OCI-LY3 (cell line): ENCODE results near the gene RAPGEF2.
"Not testable (repeated sequence)": the region's sequence is repeated elsewhere in the genome, so short reads cannot be mapped to it uniquely, and the experiment has no call there.

ENCODE experiments used
- H2AFZ ChIP-seq: fragments of 200-600, 300-600 bp; shearing (Covaris generic); 2 replicates; pipeline ENCODE4 v1.6.0; 2014; ENCODE audit warnings: antibody characterized with exemption, low read depth, low read length
- H3K27ac ChIP-seq: fragments of 200-600, 300-600 bp; sonication (generic); 2 replicates; pipeline ENCODE4 v1.5.1; 2014; ENCODE audit warnings: mild to moderate bottlenecking, low read length, moderate library complexity, mixed read lengths
- H3K27me3 ChIP-seq: fragments of 200-600, 300-600 bp; sonication (generic); 2 replicates; pipeline ENCODE4 v1.6.1; 2014; ENCODE audit warnings: low read depth, low read length, mixed read lengths
- H3K36me3 ChIP-seq: fragments of 200-600, 300-600 bp; sonication (generic); replicated peaks from 2 replicates; pipeline ENCODE3; 2014; ENCODE audit warnings: low read depth, low read length, mixed read lengths
- H3K4me1 ChIP-seq: fragments of 300-600, 200-600 bp; sonication (generic); 2 replicates; pipeline ENCODE4 v1.6.1; 2014; ENCODE audit warnings: low read length, mixed read lengths
- H3K4me2 ChIP-seq: fragments of 200-600, 300-600 bp; sonication (generic); 2 replicates; pipeline ENCODE4 v1.6.1; 2014; ENCODE audit warnings: low read length, mixed read lengths
- H3K4me3 ChIP-seq: fragments of 300-600, 200-600 bp; sonication (generic); 2 replicates; pipeline ENCODE4 v1.5.1; 2014; ENCODE audit warnings: antibody characterized with exemption, mild to moderate bottlenecking, low read length, moderate library complexity
- H3K79me2 ChIP-seq: fragments of 300-600, 200-600 bp; shearing (Covaris generic); 2 replicates; pipeline ENCODE4 v1.6.1; 2014; ENCODE audit warnings: mild to moderate bottlenecking, low read length, mixed read lengths
- H3K9ac ChIP-seq: fragments of 300-600, 200-600 bp; shearing (Covaris generic); 2 replicates; pipeline ENCODE4 v1.6.0; 2014; ENCODE audit warnings: mild to moderate bottlenecking, low read length, moderate library complexity
- H3K9me3 ChIP-seq: fragments of 200-600, 300-600 bp; shearing (Covaris generic); 2 replicates; pipeline ENCODE4 v1.6.1; 2014; ENCODE audit warnings: low read length, mixed read lengths; ENCODE audit not compliant: insufficient read depth
- H4K20me1 ChIP-seq: fragments of 200-600, 300-600 bp; sonication (generic); 2 replicates; pipeline ENCODE4 v1.6.1; 2016; ENCODE audit warnings: low read length, mixed read lengths; ENCODE audit not compliant: insufficient read depth
- CTCF ChIP-seq: fragments of 200-600, 300-600 bp; sonication (generic); IDR thresholded peaks from 2 replicates; pipeline ENCODE4 v1.5.1; 2014; ENCODE audit warnings: antibody characterized with exemption, low read length, low read depth
- EZH2phosphoT487 ChIP-seq: fragments of 200-600 bp; shearing (Covaris generic); IDR thresholded peaks from 2 replicates; pipeline ENCODE4 v1.6.1; 2018; ENCODE audit warnings: antibody characterized with exemption, mixed run types, low read depth

The RAPGEF2 gene

GRCh38 chr4:159065513-159066240, 37.2 kb upstream of the RAPGEF2 start:
- H3K9ac ChIP-seq, result no peak overlapping the region
- no peaks in the 10 kb centered on the region for H3K9me3 ChIP-seq
- H3K36me3 ChIP-seq, result no peaks in the 10 kb centered on the region
- no peaks in the 10 kb centered on the region for H3K4me1 ChIP-seq
- H3K27me3 ChIP-seq, result peaks cover 32% of the 10 kb centered on the region
- H4K20me1 ChIP-seq, result no peaks in the 10 kb centered on the region
- H3K79me2 ChIP-seq, result no peaks in the 10 kb centered on the region
- H3K27ac ChIP-seq, result no peak overlapping the region
- H3K4me2 ChIP-seq, result no peak overlapping the region
- TF ChIP-seq CTCF (no peak), EZH2phosphoT487 (no peak)
- H3K4me3 ChIP-seq, result no peak overlapping the region
- no peak overlapping the region for H2AFZ ChIP-seq

DNA sequence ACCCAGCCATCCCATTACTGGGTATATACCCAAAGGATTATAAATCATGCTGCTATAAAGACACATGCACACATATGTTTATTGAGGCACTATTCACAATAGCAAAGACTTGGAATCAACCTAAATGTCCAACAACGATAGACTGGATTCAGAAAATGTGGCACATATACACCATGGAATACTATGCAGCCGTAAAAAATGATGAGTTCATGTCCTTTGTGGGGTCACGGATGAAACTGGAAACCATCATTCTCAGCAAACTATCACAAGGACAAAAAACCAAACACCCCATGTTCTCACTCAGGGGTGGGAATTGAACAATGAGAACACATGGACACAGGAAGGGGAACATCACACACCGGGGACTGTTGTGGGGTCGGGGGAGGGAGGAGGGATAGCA, 34.7 kb upstream of the RAPGEF2 start:
- not testable (repeated sequence) for H3K9ac ChIP-seq, H4K20me1 ChIP-seq, H3K9me3 ChIP-seq, H3K36me3 ChIP-seq, H3K4me1 ChIP-seq, H2AFZ ChIP-seq, H3K79me2 ChIP-seq, H3K4me2 ChIP-seq, H3K27ac ChIP-seq, H3K4me3 ChIP-seq
- peaks cover 32% of the 10 kb centered on the region for H3K27me3 ChIP-seq

- Histone ChIP-seq H3K27ac (no peak overlapping the region), H3K9ac (no peak overlapping the region), H4K20me1 (no peaks in the 10 kb centered on the region), H3K4me3 (no peak overlapping the region), H3K4me2 (no peak overlapping the region), H3K4me1 (no peaks in the 10 kb centered on the region), H3K79me2 (no peaks in the 10 kb centered on the region), H3K36me3 (no peaks in the 10 kb centered on the region), H3K9me3 (no peaks in the 10 kb centered on the region), H3K27me3 (peaks cover 44% of the 10 kb centered on the region), H2AFZ (no peak overlapping the region)
- TF ChIP-seq CTCF (no peak), EZH2phosphoT487 (no peak)
Measured at GRCh38 chr4:159069922-159070321, 33.0 kb upstream of the RAPGEF2 start.

DNA sequence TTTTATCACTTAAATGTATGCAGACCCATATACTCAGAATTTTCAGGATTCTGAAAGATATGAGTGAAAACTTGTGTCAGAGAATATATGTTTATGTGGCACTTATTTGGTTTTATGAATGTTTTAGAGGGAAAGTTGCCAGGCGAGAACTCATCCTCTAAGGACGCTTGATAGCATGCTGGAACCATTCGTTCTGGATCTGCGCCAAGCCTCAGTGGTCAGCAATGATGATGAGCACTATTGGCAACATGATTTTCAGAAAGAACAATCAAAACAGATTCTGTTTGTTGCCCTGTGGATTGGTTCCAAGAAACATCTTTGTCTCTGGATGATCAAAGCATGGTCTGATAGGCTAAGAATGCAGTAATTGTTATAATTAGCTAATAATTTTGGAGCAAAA, 32.1 kb upstream of the RAPGEF2 start:
- H3K27me3 ChIP-seq, result peaks cover 47% of the 10 kb centered on the region
- no peaks in the 10 kb centered on the region for H3K79me2 ChIP-seq
- H3K27ac ChIP-seq, result no peak overlapping the region
- no peaks in the 10 kb centered on the region for H3K9me3 ChIP-seq
- H2AFZ ChIP-seq, result no peak overlapping the region
- TF ChIP-seq EZH2phosphoT487, result no peak
- TF ChIP-seq CTCF, result no peak
- no peaks in the 10 kb centered on the region for H3K36me3 ChIP-seq
- H3K4me2 ChIP-seq, result no peak overlapping the region
- H3K9ac ChIP-seq, result no peak overlapping the region
- no peaks in the 10 kb centered on the region for H3K4me1 ChIP-seq
- no peak overlapping the region for H3K4me3 ChIP-seq
- no peaks in the 10 kb centered on the region for H4K20me1 ChIP-seq
